GM21515 (cell line): ENCODE results near the gene NSD2.
A peak's percentile ranks its signal among the peaks of the same experiment; 100 is the strongest.
"Not testable (repeated sequence)": the region's sequence is repeated elsewhere in the genome, so short reads cannot be mapped to it uniquely, and the experiment has no call there.

Source experiments
- ATAC-seq: cut with Tn5 transposase; IDR thresholded peaks from one replicate; pipeline ENCODE4 v1.9.1; 2021; ENCODE audit not compliant: unreplicated experiment

The NSD2 gene

GRCh38 chr4:1996866-1997611, 125.8 kb downstream of the NSD2 start:
- no peak for ATAC-seq

DNA sequence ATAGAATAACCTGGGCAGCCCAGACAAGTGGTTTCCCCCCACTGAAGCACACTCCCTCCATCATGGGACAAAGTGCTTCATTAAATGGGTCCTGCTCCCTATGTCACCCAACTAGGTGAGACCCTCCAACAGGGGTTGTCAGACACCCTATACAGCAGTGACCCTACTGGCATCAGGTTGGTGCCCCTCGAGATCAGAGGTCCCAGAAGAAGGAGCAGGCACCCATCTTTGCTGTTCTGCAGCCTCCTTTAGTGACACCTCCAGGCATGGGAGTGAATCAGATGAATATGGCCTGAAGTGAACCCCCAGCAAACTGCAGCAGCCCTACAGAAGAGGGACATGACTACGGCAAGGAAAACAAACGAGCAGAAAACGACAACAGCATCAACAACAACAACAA, 126.5 kb downstream of the NSD2 start:
- no peak for ATAC-seq

DNA sequence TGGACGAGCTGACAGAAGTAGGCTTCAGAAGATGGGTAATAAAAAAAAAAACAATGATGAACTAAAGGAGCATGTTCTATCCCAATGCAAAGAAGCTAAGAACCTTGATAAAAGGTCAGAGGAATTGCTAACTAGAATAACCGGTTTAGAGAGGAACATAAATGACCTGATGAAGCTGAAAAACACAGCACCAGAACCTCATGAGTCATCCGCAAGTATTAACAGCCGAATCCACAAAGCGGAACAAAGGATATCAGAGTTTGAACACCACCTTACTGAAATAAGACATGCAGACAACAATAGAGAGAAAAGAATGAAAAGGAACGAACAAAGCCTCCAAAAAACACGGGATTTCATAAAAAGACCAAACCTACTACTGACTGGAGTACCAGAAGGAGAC, 127.1 kb downstream of the NSD2 start:
- no peak for ATAC-seq

DNA sequence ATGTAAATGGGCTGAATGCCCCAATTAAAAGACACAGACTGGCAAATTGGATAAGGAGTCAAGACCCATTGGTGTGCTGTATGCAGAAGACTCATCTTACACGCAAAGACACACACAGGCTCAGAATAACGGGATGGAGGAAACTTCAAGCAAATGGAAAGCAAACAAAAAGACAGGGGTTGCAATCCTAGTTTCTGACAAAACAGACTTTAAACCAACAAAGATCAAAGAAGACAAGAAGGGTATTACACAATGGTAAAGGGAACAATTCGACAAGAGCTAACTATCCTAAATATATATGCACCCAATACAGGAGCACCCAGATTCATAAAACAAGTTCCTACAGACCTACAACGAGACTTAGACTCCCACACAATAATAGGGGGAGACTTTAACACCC, 128.1 kb downstream of the NSD2 start:
- not testable (repeated sequence) for ATAC-seq

DNA sequence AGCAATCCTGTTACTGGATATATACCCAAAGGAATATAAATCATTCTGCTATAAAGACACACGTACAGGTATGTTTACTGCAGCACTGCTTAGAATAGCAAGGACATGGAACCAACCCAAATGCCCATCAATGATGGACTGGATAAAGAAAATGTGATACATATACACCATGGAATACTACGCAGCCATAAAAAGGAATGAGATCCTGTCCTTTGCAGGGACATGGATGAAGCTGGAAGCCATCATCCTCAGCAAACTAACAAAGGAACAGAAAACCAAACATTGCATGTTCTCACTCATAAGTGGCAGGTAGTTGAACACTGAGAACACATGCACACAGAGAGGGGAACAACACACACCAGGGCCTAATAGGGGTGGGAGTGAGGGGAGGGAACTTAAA, 132.2 kb downstream of the NSD2 start:
- not testable (repeated sequence) for ATAC-seq

- no peak for ATAC-seq
These were observed 135.2 kb downstream of the NSD2 start for GRCh38 chr4:2006367-2006766.

DNA sequence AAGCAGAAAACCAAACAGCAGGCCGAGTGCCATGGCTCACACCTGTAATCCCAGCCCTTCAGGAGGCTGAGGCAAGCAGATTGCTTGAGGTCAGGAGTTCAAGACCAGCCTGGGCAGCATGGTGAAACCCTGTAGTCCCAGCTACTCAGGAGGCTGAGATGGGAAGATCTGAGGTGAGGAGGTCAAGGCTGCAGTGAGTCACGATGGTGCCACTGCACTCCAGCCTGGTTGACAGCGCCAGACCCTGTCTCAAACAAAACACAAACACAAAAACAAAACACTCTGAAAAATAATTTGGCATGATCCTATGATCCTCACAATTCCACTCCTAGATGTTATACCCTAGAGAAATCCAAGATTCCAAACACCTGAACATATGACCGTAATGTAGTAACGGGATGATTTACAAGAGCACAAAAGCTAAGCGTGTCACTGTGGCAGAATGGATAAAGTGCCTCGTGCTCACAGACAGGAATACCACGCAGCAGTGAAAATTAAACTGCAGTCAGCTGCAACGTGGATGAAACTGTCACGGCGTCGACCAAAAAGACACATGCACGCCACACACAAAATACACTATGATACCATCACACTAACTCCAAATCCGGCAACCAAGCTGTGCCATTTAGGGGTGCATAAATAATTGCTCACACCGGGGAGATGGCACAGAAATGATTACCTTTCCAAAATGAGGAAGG, 135.9 kb downstream of the NSD2 start:
- no peak for ATAC-seq

DNA sequence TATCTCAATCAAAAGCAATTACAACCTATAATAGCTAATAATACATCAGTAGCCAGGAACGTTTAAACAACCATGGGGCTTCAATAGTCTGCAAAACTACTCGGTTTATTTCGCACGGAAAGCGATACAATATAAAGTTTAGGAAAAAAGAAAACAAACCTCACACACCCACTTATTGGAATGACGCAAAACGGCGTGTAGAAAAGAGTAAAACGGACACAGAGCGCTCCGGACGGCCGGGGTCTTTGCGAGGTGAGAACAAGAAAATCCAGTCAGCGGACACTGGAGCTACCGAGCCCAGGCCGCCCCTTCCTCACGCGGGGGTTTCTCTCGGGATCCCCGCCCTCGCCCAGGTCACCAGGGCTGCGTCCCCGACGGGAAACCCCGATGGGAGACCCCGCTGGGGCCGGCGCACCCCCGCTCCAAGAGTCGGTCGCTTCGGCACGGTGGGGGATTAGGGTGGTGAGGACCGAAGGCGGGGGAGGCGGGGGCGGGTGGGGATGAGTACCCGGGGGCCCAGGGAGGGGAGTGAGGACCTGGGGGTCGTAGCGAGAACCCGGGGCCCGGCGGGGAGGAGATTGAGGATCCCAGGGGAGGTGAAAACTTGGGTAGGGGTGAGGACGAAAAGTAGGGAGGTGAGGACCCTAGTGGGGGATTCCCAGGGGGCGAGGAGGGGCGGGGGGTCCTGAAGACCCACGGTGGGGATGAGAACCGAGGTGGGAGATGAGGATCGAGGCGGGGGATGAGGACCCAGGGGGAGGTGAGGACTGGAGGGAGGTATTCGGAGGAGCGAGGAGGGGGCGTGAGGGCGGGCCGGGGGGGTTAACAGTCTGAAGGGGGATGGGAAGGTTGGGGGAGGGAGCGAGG, 136.8 kb downstream of the NSD2 start:
- ATAC-seq: no peak

GRCh38 chr4:2008671-2008920, 137.4 kb downstream of the NSD2 start:
- no peak for ATAC-seq

- ATAC-seq: peak; percentile 84
These were observed 137.9 kb downstream of the NSD2 start, which contains the start of gene NELFA for GRCh38 chr4:2008921-2009650. NELFA (minus strand) TSS chr4:2008974; CDS start chr4:2008959, 15 bp downstream.

- peak; percentile 16 for ATAC-seq
These were observed 138.5 kb downstream of the NSD2 start for GRCh38 chr4:2009651-2010233.

- ATAC-seq: no peak
These were observed 140.4 kb downstream of the NSD2 start for GRCh38 chr4:2011583-2011982.

GRCh38 chr4:2015008-2015407, 143.8 kb downstream of the NSD2 start:
- no peak for ATAC-seq

DNA sequence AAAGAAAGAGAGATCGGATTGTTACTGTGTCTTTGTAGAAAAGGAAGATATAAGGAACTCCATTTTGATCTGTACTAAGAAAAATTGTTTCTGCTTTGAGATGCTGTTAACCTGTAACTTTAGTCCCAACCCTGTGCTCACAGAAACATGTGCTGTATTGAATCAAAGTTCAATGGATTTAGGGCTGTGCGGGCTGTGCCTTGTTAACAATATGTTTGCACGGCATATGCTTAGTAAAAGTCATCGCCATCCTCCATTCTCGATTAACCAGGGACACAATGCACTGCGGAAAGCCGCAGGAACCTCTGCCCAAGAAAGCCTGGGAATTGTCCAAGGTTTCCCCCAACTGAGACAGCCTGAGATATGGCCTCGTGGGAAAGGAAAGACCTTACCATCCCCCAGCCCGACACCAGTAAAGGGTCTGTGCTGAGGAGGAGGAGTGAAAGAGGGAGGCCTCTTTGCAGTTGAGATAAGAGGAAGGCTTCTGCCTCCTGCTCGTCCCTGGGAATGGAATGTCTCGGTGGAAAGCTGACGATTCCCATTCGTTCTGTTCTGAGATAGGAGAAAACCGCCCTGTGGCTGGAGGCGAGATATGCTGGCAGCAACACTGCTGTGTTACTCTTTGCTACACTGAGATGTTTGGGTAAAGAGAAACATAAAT, 150.3 kb downstream of the NSD2 start:
- ATAC-seq: not testable (repeated sequence)

- no peak for ATAC-seq
These were observed 153.5 kb downstream of the NSD2 start for GRCh38 chr4:2024683-2025082.

GRCh38 chr4:2025817-2026216, 154.6 kb downstream of the NSD2 start:
- no peak for ATAC-seq

DNA sequence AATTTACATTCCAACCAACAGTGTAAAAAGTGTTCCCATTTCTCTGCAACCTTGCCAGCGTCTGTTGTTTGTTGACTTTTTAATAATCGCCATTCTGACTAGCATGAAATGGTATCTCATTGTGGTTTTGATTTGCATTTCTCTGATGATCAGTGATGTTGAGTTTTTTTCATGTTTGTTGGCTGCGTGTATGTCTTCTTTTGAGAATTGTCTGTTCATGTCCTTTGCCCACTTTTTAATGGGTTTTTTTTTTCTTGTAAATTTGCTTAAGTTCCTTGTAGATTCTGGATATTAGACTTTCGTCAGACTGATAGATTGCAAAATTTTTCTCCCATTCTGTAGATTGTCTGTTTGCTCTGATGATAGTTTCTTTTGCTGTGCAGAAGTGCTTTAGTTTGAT, 155.9 kb downstream of the NSD2 start:
- not testable (repeated sequence) for ATAC-seq

DNA sequence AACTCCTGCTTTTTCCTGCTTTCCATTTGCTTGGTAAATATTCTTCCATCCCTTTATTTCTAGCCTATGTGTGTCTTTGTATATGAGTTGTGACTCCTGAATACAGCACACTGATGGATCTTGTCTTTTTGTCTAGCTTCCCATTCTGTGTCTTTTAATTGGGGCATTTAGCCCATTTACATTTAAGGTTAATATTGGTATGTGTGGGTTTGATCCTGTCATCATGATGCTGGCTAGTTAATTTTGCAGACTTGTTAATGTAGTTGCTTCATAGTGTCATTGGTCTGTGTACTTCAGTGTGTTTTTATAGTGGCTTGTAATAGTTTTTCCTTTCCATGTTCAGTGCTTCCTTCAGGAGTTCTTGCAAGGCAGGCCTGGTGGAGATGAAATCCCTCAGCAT, 160.0 kb downstream of the NSD2 start:
- not testable (repeated sequence) for ATAC-seq
